ENCODE measurements around the gene SLC8A3. TPM values are rescaled to one million over a fixed set of nuclear protein-coding genes. Genes with fewer than 3 reads are reported as not detected.

SLC8A3 gene
- total RNA-seq, 1 donor from 2014 or later: 0.14 TPM

GRCh38 chr14:70181276-70181675 is 7.5 kb downstream of the SLC8A3 start:
- DNase-seq (ENCODE audit: missing footprints) (no peak), ATAC-seq (no peak)
- intact Hi-C loops (cut with DNase I): no loop called here

DNA sequence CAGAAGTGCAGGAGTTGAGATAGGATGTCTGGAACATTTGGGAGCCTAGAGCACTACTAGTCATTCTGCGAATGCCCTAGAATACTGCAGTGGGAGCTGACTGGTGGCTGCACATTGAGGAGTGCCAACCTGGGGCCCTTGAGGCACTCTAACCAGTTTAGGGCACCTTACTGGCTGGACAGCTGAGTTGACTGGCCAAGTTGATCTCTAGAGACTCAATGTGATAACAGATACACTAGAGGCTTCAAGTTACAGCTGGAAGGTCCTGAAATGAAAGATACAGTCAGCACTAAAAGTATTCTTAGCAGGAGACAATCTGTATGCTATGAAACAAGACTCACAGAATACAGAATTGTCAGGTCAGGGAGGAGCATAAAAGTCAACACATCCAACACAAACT is 8.0 kb downstream of the SLC8A3 start:
- intact Hi-C loops (cut with DNase I): no loop called here
- no peak for DNase-seq (ENCODE audit: missing footprints)
- no peak for ATAC-seq

GRCh38 chr14:70177081-70177800 is 11.5 kb downstream of the SLC8A3 start:
- intact Hi-C loops (cut with DNase I): no loop called here
- DNase-seq (ENCODE audit: missing footprints) (no peak), ATAC-seq (no peak)

GRCh38 chr14:70173569-70173968 is 15.2 kb downstream of the SLC8A3 start:
- ATAC-seq (no peak), DNase-seq (ENCODE audit: missing footprints) (no peak)
- intact Hi-C loops (cut with DNase I): no loop called here

GRCh38 chr14:70171726-70172125 is 17.0 kb downstream of the SLC8A3 start:
- intact Hi-C loops (cut with DNase I): no loop called here
- ATAC-seq: no peak
- DNase-seq (ENCODE audit: missing footprints): no peak

DNA sequence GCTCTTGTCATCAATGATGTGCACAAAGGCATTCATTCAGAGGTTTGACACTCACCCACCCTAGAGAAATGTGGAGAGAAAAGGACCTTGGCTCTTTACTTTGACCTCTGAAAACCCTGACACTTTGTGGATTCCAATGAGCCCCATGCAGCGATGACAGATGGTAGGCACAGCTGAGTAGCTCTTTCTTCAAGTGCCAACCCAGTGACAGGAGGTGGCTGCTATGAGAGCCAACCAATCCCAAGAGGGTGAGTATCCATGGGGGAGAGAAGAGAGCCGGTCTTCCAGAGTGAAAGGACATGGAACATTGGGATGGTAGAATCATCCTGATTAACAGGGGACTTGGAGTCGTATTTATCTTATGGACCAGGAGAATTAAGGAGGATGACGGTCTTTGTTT is 17.8 kb downstream of the SLC8A3 start:
- DNase-seq (ENCODE audit: missing footprints) (no peak), ATAC-seq (no peak)
- intact Hi-C loops (cut with DNase I): no loop called here

DNA sequence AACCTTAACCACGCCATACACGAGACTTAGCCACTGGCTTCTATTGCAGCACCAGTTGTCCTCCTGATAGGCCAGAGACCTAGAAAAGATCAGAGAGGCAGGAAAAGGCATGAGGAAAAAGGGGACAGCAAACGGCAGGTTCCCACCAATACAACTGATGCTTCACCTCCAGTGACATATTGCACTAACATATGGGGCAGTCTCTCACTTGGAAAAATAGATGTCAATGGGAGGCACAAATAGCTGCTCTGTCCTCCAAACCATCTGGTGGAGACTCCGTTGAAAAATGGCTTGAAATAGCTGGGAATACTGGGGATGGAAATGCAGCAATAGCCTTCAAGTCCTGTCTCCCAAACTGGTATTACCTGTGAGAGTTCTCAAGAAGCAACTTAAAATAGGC is 20.3 kb downstream of the SLC8A3 start:
- ATAC-seq: no peak
- DNase-seq (ENCODE audit: missing footprints): no peak
- intact Hi-C loops (cut with DNase I): no loop called here

GRCh38 chr14:70166530-70167203 is 22.1 kb downstream of the SLC8A3 start:
- no peak for ATAC-seq
- no peak for DNase-seq (ENCODE audit: missing footprints)
- intact Hi-C loops (cut with DNase I): no loop called here

DNA sequence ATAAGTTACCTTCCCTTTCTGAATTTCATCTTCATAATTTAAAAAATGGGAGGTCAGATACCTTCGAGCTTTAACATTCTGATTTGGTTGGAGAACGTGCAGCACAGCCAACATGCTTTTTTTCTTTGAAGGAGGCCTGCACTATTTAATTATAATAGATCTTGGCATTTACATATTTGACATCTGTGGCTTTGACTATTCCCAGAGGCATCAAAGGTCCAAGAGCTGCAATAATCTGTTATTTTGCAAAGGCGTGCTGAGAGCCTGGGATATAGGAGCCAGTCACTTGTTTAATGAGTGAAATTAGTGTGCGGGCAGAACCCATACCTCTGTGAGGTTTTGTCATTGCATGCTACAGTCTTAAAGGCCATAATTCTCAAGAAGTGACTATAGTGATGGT is 26.4 kb downstream of the SLC8A3 start:
- DNase-seq (ENCODE audit: missing footprints) (no peak), ATAC-seq (no peak)
- intact Hi-C loops (cut with DNase I): no loop called here

DNA sequence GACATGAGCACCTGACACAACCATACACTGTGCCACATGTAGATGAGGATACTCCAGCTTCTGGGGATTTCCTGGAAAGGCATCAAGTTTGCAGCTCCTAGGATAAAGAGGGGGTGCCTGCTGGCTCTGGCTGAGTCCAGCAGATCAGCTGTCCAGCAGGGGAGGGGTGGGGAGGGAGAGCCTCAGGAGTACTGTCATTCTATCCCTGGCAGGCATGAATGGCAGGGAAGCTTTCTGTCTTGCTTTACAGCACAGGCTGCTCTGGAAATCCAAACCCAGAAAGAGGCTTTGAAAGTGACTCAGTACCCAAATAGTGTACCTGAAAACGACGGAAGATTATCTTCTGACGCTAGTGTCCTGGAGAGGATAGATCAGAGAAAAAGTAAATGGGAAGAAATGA is 32.2 kb downstream of the SLC8A3 start:
- no peak for DNase-seq (ENCODE audit: missing footprints)
- intact Hi-C loops (cut with DNase I): no loop called here

DNA sequence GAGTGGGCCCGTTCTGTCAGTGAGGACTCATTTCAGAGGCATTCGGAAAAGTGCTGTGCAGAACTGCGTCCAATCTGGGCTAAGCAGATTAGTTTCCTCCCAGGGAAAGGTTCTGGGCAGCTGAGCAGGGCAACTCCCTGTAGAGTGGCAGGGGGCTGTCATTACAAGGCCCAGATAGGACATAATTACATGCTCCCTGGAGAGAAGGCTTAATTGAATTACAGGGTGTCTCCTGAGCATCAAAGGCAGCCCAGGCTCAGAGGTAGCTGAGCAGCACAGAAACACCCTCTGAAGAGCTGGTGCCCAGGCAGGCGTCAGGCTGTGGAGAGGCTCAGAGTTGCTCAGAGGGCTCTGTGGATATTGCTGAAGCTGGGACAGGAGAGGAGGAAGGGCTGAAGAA is 36.0 kb downstream of the SLC8A3 start:
- intact Hi-C loops (cut with DNase I): no loop called here
- DNase-seq (ENCODE audit: missing footprints): no peak
- no peak for ATAC-seq

More for the DNA sequence above, 32.2 kb downstream of the SLC8A3 start:
- ATAC-seq: no peak

DNA sequence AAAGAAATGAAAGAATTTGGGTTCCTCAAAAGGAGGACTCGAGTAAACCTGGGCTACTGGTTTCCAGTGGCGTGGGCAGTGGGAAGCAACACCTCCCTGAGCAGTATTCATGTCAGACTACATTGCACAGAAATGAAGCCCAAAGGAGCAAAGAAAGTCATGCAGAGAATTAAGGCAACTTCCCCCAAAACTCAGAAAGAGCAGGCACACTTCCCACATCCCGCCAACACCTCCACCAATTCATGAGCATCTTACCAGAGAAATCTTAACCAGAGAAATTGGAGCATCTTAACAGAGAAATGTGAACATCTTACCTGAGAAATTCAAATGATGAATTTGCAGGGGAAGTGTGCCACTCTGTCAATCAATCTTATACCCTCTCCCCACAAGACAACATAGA is 36.7 kb downstream of the SLC8A3 start:
- no peak for ATAC-seq
- intact Hi-C loops (cut with DNase I): no loop called here
- no peak for DNase-seq (ENCODE audit: missing footprints)

DNA sequence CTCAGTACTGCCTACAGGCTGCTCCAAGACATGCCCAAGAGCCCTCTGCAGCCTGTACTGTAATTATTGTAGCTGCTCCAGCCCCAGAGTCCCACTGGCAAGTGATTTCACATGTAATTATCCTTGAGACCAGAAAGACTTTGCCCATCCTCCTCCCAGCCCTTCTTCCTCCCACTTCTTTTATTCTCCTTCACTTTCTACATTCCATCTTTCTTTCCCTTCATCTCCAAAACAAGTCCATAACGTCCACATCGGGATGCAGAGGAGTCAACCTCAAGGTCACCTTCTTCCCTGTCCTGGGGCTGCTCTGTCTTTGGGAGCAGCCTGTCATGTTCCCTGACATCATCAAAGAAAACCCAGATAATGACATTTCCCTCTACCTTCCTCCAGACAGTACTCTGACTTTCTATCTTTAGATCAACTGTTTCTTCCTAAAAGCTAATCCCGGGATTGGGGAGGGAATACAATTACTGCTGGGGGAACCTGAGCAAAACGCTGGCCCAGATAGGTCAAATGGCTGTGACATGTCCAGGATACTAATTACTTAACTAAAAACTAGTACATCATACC is 39.1 kb downstream of the SLC8A3 start:
- intact Hi-C loops (cut with DNase I): no loop called here
- DNase-seq (ENCODE audit: missing footprints): no peak
- no peak for ATAC-seq

DNA sequence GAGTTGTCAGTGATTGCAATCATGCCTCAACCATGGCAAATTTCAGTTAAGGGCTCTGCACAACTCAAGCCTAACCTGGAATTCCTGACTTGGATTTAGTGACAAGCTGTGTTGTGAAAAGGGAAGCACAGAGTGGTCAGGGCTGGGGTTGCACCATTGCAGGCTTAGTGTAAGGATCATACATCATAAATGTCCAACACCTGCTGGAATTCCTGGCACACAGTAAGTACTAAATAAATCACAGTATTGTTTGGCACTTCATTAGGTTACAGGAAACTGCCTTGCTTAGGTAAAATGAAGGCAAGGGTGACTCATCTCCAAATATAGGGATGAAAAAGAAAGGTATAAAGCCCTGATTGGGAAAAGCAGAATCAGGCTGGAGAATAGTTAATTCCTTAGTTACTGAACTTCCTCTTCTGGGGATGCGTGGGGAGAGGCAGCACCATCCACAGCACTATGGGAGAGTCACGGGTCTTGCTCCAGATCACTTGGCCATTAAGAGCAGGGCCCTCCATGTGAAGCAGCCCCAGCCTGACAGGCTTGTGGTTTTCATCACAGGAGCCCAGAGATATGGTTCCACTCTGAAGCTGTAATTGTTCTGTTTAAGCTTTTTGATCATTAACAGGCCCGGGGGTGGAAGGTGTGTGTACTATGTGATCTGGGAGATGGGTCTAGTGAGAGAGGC is 39.7 kb downstream of the SLC8A3 start:
- intact Hi-C loops (cut with DNase I): no loop called here
- DNase-seq (ENCODE audit: missing footprints) (no peak), ATAC-seq (no peak)

DNA sequence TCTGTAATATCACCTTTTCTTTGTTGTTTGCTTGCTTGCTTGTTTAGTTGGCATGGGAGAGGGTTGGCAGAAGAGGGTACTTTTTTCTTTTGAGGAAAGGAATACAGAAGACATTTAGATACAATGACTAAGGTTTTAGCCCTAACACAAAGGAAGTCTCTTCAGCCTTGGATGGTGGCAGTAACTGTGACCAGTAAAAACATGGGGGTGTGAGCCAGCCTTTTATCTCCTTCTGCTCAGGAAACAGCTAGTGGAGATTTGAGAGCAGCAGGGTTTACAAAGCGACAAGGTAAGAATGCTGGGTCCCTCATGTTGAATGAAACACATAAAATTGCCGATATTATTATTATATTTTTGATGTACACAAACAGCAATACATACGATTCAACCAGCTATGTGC is 40.4 kb downstream of the SLC8A3 start:
- ATAC-seq (no peak), DNase-seq (ENCODE audit: missing footprints) (no peak)
- intact Hi-C loops (cut with DNase I): no loop called here

DNA sequence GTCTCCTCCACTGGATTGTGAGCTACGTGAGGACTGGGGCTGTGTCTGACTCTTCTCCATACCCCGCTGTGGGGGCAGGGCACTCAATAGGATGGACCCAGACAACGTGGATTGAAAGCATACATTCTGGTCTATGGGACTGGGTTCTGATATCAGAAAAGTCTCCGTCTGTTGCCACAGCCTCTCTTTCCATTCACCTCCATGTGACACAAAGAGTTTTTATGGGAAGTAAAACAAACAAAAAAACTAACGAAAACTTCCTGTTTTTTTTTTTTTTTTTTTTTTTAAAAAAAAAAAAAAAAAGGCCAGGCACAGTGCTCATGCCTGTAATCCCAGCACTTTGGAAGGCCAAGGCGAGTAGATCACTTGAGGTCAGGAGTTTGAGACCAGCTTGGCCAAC is 44.7 kb downstream of the SLC8A3 start:
- ATAC-seq (no peak), DNase-seq (ENCODE audit: missing footprints) (no peak)
- intact Hi-C loops (cut with DNase I): no loop called here

DNA sequence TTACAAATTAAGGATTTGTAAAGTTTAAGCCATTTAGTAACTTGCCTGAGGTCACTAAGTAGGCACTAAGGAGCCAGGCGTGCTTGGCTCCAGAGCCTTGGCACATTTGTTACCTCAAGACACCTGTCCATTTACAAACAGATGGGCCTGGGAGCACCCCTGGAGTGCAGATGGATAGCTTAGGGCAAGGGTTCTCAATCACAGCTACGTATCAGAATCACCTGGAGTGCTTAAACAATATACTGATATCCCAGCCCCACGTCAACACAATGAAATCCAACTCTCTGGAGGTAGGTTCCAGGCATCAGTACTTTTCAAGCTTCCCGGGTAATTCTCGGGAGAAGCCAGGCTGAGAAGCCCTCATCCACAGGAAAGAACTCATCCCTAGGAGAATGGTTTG is 45.4 kb downstream of the SLC8A3 start:
- ATAC-seq (no peak), DNase-seq (ENCODE audit: missing footprints) (no peak)
- intact Hi-C loops (cut with DNase I): no loop called here

DNA sequence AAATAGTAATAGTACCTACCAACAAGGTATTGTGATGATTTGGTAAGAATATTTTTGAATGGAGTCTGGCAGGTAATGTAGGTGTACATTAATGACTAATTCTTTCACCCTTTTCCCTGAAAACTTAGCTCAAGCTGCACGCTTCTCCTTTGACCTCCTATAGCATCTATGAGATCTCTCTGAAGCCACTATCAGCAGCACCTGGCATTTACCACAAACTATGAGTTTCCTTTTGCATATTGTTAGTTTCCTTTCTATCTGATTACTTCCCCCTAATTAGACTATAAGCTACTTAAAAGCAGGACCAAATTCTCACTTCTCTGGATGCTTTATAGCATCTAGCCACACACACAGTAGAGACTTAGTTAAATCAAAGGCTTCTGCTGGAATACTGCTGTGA is 48.1 kb downstream of the SLC8A3 start:
- no peak for ATAC-seq
- no peak for DNase-seq (ENCODE audit: missing footprints)
- intact Hi-C loops (cut with DNase I): no loop called here

DNA sequence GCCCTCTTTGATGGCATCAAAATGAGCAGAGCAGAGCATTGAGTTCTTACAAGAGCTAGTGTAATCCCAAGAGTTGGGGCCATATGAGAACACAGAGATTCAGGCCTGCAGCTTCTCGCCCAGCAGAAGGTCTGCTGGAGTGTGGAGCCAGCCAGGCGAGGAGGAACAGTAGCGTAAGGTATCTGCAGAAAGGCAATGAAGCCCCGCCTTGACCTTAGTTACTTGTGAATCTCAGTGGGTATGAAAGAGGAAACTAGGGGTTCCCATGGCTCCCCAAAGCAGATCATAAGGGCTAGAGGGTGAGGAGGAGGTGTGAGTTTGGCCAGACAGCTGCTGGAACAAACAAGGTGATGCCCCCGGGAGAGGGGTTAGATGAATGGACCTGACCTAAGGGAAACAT is 49.4 kb downstream of the SLC8A3 start:
- ATAC-seq (no peak), DNase-seq (ENCODE audit: missing footprints) (no peak)
- intact Hi-C loops (cut with DNase I): no loop called here

- ATAC-seq (no peak), DNase-seq (ENCODE audit: missing footprints) (no peak)
- intact Hi-C loops (cut with DNase I): no loop called here
Measured at GRCh38 chr14:70137788-70138187, 51.0 kb downstream of the SLC8A3 start.
